ENCODE results near the gene AFAP1L2. TPM values are rescaled to one million over a fixed set of nuclear protein-coding genes. Genes with fewer than 3 reads are reported as not detected.

The AFAP1L2 gene
- total RNA-seq, 1 experiment from 2014 or later: not detected

- no peaks in the 10 kb centered on the region for H3K4me1 ChIP-seq (ENCODE audit: insufficient read depth, low read length, poor library complexity, severe bottlenecking)
- ChIA-PET POLR2A (ENCODE audit: low non-redundant PET) (no interaction called here), CTCF (no interaction called here)
- no peak for TF ChIP-seq EZH2 (IDR thresholded peaks at IDR 0.05; ENCODE audit: borderline replicate concordance, low read depth, low read length, poor library complexity, severe bottlenecking)
- TF ChIP-seq CTCF (conservative IDR thresholded peaks at IDR 0.05; ENCODE audit: low read depth, low read length): no peak
- DNase-seq (ENCODE audit: low spot score): no peak
- H3K9me3 ChIP-seq (ENCODE audit: low read depth, low read length, poor library complexity, severe bottlenecking): no peaks in the 10 kb centered on the region
- H3K27me3 ChIP-seq (replicated peaks; ENCODE audit: insufficient read depth, low read depth, low read length, poor library complexity): peaks cover 8% of the 10 kb centered on the region
- no TSS peak for BruUV-seq (replicated peaks)
- no peak overlapping the region for H3K4me3 ChIP-seq (ENCODE audit: low read depth, low read length, poor library complexity, severe bottlenecking)
- H3K27ac ChIP-seq (ENCODE audit: low read depth, low read length, poor library complexity, severe bottlenecking): no peak overlapping the region
- intact Hi-C loops (cut with micrococcal nuclease; ENCODE audit: unreplicated experiment): no loop called here
- no peaks in the 10 kb centered on the region for H3K36me3 ChIP-seq (ENCODE audit: insufficient read depth, low read length, poor library complexity, severe bottlenecking)
These were observed 126.0 kb downstream of the AFAP1L2 start for GRCh38 chr10:114278140-114278883.

GRCh38 chr10:114276671-114277070, 127.6 kb downstream of the AFAP1L2 start:
- Histone ChIP-seq H3K27ac (ENCODE audit: low read depth, low read length, poor library complexity, severe bottlenecking) (no peak overlapping the region), H3K4me1 (ENCODE audit: insufficient read depth, low read length, poor library complexity, severe bottlenecking) (no peaks in the 10 kb centered on the region), H3K27me3 (replicated peaks; ENCODE audit: insufficient read depth, low read depth, low read length, poor library complexity) (peaks cover 8% of the 10 kb centered on the region), H3K4me3 (ENCODE audit: low read depth, low read length, poor library complexity, severe bottlenecking) (no peak overlapping the region), H3K9me3 (ENCODE audit: low read depth, low read length, poor library complexity, severe bottlenecking) (no peaks in the 10 kb centered on the region), H3K36me3 (ENCODE audit: insufficient read depth, low read length, poor library complexity, severe bottlenecking) (no peaks in the 10 kb centered on the region)
- no peak for TF ChIP-seq CTCF (conservative IDR thresholded peaks at IDR 0.05; ENCODE audit: low read depth, low read length)
- TF ChIP-seq EZH2 (IDR thresholded peaks at IDR 0.05; ENCODE audit: borderline replicate concordance, low read depth, low read length, poor library complexity, severe bottlenecking): no peak
- intact Hi-C loops (cut with micrococcal nuclease; ENCODE audit: unreplicated experiment): no loop called here
- no peak for DNase-seq (ENCODE audit: low spot score)
- POLR2A ChIA-PET (ENCODE audit: low non-redundant PET): no interaction called here
- CTCF ChIA-PET: interaction anchor here (0.7 kb wide), 1 partner anchor 27 kb away, joined by 10 read pairs; no protein-coding TSS in a partner anchor
- no TSS peak for BruUV-seq (replicated peaks)

GRCh38 chr10:114276066-114276465, 128.2 kb downstream of the AFAP1L2 start:
- H3K4me1 ChIP-seq (ENCODE audit: insufficient read depth, low read length, poor library complexity, severe bottlenecking): no peaks in the 10 kb centered on the region
- no TSS peak for BruUV-seq (replicated peaks)
- POLR2A ChIA-PET (ENCODE audit: low non-redundant PET): no interaction called here

More at GRCh38 chr10:114276066-114276465, 128.2 kb downstream of the AFAP1L2 start:
- Histone ChIP-seq H3K36me3 (ENCODE audit: insufficient read depth, low read length, poor library complexity, severe bottlenecking) (no peaks in the 10 kb centered on the region), H3K4me3 (ENCODE audit: low read depth, low read length, poor library complexity, severe bottlenecking) (no peak overlapping the region), H3K27me3 (replicated peaks; ENCODE audit: insufficient read depth, low read depth, low read length, poor library complexity) (peaks cover 8% of the 10 kb centered on the region), H3K27ac (ENCODE audit: low read depth, low read length, poor library complexity, severe bottlenecking) (no peak overlapping the region), H3K9me3 (ENCODE audit: low read depth, low read length, poor library complexity, severe bottlenecking) (no peaks in the 10 kb centered on the region)
- DNase-seq (ENCODE audit: low spot score): no peak
- CTCF ChIA-PET: no interaction called here
- TF ChIP-seq EZH2 (IDR thresholded peaks at IDR 0.05; ENCODE audit: borderline replicate concordance, low read depth, low read length, poor library complexity, severe bottlenecking) (no peak), CTCF (conservative IDR thresholded peaks at IDR 0.05; ENCODE audit: low read depth, low read length) (no peak)
- intact Hi-C loops (cut with micrococcal nuclease; ENCODE audit: unreplicated experiment): no loop called here

Data from A673 (cell line).